GM12891 (cell line): ENCODE results near the gene CHST8.

ENCODE experiments used
- PAX5 ChIP-seq: IDR thresholded peaks from 2 replicates; pipeline ENCODE4 v1.6.1; 2011; ENCODE audit warnings: low read length, moderate library complexity, mild to moderate bottlenecking; ENCODE audit not compliant: insufficient read depth, severe bottlenecking
- POLR2A ChIP-seq: IDR thresholded peaks from 2 replicates; pipeline ENCODE4 v1.6.1; 2011; ENCODE audit warnings: low read depth, low read length, control low read depth
- POLR2AphosphoS5 ChIP-seq: IDR thresholded peaks from 2 replicates; pipeline ENCODE4 v1.6.1; 2011; ENCODE audit warnings: low read depth, low read length, control low read depth
- POU2F2 ChIP-seq: IDR thresholded peaks from 2 replicates; pipeline ENCODE4 v1.6.1; 2011; ENCODE audit warnings: low read depth, mild to moderate bottlenecking, control low read depth, low read length, moderate library complexity

GRCh38 chr19:33724021-33724720 is 102.4 kb downstream of the CHST8 start:
- TF ChIP-seq PAX5 = no peak
- TF ChIP-seq POLR2A = no peak
- TF ChIP-seq POLR2AphosphoS5 = no peak
- no peak for TF ChIP-seq POU2F2
